Measurements from ENCODE around the gene DEFB124. TPM values are rescaled to one million over a fixed set of nuclear protein-coding genes. Genes with fewer than 3 reads are reported as not detected.
"Not testable (repeated sequence)": the region's sequence is repeated elsewhere in the genome, so short reads cannot be mapped to it uniquely, and the experiment has no call there.

Gene DEFB124
- total RNA-seq, 2 donors from 2014 or later, result not detected

DNA sequence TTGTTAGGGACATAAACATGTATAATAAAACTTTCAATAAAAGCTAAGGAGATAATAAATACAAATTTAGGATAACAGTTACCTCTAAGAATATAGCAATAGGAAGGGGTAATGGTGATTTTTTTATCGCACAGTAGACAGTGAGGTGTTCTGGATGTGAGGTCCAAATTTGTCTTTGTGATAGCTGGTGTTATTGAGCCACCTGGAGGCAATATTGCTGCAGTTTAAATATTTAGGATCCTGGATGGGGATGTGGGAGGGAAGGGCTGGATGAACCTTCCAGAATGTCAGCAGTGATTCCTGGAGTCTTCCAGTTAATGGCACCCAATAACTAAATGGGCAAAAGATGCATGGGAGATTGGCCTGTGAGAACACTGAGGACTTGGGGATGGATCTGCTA, 20.6 kb downstream of the DEFB124 start:
- H3K27ac Mint-ChIP-seq, result no peak overlapping the region
- no peaks in the 10 kb centered on the region for H3K9me3 Mint-ChIP-seq
- no peaks in the 10 kb centered on the region for H3K36me3 Mint-ChIP-seq
- DNase-seq (ENCODE audit: low spot score in 2 of 2) (no peak), ATAC-seq (no peak)

DNA sequence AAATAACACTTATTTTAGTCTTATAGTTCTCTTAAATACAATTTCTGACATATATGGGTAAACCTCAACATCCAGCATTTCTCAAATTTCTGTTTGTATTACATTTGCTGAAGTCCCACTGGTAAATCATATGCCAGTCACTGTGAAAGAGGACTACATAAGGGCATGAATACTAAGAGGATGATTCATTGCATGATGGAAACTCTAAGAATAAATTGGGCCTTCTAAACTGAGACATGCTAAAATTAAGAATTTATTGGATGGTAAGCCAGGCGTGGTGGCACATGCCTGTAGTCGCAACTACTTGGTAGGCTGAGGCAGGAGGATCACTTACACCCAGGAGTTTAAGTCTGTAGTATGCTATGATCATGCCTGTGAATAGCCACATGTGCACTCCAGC, 22.4 kb downstream of the DEFB124 start:
- DNase-seq (ENCODE audit: low spot score in 2 of 2), result no peak
- H3K27ac Mint-ChIP-seq, result no peak overlapping the region
- ATAC-seq, result no peak
- H3K36me3 Mint-ChIP-seq, result no peaks in the 10 kb centered on the region
- H3K9me3 Mint-ChIP-seq, result no peaks in the 10 kb centered on the region

DNA sequence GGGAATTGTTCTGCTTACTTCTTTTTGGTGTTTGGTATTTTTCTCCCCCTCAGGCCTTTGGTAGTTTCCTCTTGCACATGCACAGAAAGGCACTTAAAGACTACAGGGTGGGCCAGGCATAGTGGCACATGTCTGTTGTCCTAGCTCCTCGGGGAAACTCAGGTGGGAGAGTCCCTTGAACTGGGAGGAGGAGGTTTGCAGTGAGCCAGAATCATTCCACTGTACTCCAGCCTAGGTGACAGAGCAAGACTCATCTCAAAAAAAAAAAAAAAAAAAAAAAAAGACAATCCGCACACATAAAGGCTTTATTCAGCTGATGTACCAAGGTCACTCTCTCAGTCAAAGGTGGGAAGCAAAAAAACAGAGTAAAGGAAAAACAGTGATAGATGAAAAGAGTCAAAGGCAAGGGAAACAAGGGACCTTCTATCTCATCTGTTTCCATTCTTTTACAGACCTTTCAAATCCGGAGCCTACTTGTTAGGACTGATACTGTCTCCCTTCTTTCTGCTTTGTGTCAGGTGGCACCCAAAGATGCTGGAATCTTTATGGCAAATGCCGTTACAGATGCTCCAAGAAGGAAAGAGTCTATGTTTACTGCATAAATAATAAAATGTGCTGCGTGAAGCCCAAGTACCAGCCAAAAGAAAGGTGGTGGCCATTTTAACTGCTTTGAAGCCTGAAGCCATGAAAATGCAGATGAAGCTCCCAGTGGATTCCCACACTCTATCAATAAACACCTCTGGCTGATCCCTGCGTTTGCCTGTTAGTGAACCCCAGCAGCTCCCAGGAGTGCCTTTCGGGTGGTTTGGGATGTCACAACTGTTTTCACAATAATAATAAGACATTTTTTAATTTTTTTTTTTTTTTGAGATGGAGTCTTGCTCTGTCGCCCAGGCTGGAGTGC, 25.2 kb downstream of the DEFB124 start:
- DNase-seq (ENCODE audit: low spot score in 2 of 2) (no peak), ATAC-seq (no peak)
- Mint-ChIP-seq H3K9me3 (no peaks in the 10 kb centered on the region), H3K36me3 (no peaks in the 10 kb centered on the region), H3K27ac (no peak overlapping the region)

DNA sequence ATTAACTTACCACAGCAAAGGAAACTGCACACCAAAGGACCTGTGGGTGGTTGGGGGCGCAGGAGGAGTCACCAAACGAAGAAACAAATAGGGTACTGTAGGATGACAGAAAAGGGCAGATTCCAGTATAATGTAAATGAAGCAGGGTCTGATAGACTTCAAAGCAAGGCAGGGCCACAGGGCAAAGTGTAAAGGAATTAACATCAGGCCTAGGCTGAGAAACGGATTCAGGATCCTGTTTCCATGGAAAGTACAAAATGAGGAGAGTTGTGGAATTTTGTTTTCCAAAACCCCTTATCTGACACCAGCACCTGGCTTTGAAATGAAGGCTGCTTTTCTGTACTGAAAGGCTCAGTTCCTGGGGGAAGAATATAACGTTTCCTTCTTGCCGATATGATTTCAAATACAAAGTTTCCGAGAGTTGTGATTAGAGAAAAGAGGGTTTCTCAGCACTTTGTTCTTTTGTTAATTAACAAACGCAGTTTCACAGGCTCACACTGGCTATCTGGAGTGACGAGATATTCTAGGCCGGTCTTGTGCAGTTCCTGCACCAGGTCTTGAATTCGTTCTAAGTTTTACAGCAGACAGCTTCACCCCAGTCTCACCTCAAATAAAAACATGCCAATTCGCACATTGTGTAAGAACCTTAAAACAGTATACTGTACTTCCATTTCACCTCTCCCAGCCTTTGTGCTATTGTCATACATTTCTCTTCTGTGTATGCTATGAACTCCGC, 28.7 kb downstream of the DEFB124 start:
- Mint-ChIP-seq H3K9me3 (no peaks in the 10 kb centered on the region), H3K36me3 (no peaks in the 10 kb centered on the region), H3K27ac (no peak overlapping the region)
- no peak for ATAC-seq
- no peak for DNase-seq (ENCODE audit: low spot score in 2 of 2)

- no peaks in the 10 kb centered on the region for H3K9me3 Mint-ChIP-seq
- DNase-seq (ENCODE audit: low spot score in 2 of 2) (peak in 1 of 2 donors; percentile 12), ATAC-seq (no peak)
- no peaks in the 10 kb centered on the region for H3K36me3 Mint-ChIP-seq
- H3K27ac Mint-ChIP-seq, result no peak within 1 kb of the TSS
Observed at GRCh38 chr20:31440012-31440659, 34.8 kb downstream of the DEFB124 start, which contains the start of gene DEFB123. Gene DEFB123 (plus strand): TSS chr20:31440632. CDS start chr20:31440699, 67 bp downstream.

DNA sequence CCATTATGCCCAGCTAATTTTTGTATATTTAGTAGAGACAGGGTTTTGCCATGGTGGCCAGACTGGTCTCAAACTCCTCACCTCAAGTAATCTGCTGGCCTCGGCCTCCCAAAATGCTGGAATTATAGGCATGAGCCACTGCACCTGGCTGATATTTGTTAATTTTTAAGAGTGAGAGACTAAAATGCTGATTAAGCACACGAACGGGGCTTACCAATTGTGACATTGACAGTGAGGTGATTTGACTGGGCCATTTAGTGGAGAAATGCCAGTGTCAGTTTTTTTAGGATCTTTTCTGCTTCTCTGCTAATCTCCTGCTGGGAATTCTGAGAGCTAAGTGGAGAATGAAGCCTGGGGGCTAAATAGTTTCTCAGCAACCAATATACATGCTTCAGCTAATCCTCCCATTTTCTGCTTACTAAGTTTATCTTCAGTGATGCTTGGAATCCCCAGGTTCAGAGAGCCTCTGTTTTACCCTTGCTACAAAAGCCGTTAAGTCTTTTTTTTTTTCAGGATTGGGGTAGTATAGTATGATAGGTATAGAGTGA, 44.3 kb downstream of the DEFB124 start:
- no peaks in the 10 kb centered on the region for H3K36me3 Mint-ChIP-seq
- DNase-seq (ENCODE audit: low spot score in 2 of 2) (no peak), ATAC-seq (no peak)
- no peaks in the 10 kb centered on the region for H3K9me3 Mint-ChIP-seq
- no peak overlapping the region for H3K27ac Mint-ChIP-seq

- DNase-seq (ENCODE audit: low spot score in 2 of 2); ATAC-seq; H3K9me3 Mint-ChIP-seq; H3K36me3 Mint-ChIP-seq; H3K27ac Mint-ChIP-seq: not testable (repeated sequence)
Observed at GRCh38 chr20:31427576-31427975, 47.4 kb downstream of the DEFB124 start.

- H3K9me3 Mint-ChIP-seq; H3K27ac Mint-ChIP-seq; H3K36me3 Mint-ChIP-seq; DNase-seq (ENCODE audit: low spot score in 2 of 2); ATAC-seq: not testable (repeated sequence)
Observed at GRCh38 chr20:31426891-31427551, 47.9 kb downstream of the DEFB124 start.

DNA sequence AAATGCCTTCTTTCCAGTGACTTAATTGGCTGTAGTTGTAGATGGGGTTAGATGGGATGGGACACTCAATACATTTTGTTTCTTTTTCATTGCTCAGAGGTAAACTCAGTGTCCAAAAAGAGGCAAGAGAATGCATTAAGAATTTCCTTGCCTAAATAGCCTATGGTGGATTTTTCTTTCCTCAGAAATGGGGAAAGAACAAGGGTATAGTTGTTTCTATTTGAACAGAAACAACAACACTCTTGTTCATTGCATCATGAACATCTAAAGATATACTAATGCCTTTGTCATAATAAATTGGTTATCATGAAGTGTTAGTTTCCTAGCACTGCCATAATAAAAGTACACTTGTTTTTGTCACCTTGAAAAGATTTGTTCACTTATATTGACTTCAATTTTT, 49.1 kb downstream of the DEFB124 start:
- ATAC-seq (no peak), DNase-seq (ENCODE audit: low spot score in 2 of 2) (no peak)
- no peaks in the 10 kb centered on the region for H3K36me3 Mint-ChIP-seq
- no peak overlapping the region for H3K27ac Mint-ChIP-seq
- no peaks in the 10 kb centered on the region for H3K9me3 Mint-ChIP-seq

GRCh38 chr20:31418307-31418706, 56.6 kb downstream of the DEFB124 start:
- DNase-seq (ENCODE audit: low spot score in 2 of 2), result no peak
- H3K9me3 Mint-ChIP-seq, result no peaks in the 10 kb centered on the region
- no peaks in the 10 kb centered on the region for H3K36me3 Mint-ChIP-seq
- no peak for ATAC-seq
- H3K27ac Mint-ChIP-seq, result no peak overlapping the region

DNA sequence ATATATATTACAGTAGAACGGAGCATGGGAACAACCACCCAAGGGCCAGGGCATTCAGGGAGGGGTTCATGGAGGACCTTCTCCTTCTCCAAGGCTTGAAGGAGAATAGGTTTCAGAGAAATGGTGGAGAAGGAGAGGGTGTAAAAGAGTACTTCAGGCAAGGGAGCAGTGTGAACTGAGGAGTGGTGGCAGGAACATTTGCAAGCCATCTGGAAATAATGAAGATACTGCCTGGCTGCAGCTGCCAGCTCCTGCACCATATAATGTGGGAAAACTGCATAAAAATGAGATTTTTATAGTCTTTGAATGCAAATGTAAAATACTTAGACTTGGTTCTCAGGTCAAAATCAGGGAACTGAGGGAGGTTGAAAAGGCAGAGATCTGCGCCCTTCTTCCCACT, 59.3 kb downstream of the DEFB124 start:
- ATAC-seq (no peak), DNase-seq (ENCODE audit: low spot score in 2 of 2) (no peak)
- Mint-ChIP-seq H3K27ac (no peak overlapping the region), H3K36me3 (no peaks in the 10 kb centered on the region), H3K9me3 (no peaks in the 10 kb centered on the region)

Other genes starting within 250 kb of the DEFB124 start
- gene DEFB115, start 217.5 kb downstream of the DEFB124 start, total RNA-seq, result not detected
- not detected for gene DEFB116, start 166.5 kb downstream of the DEFB124 start, total RNA-seq
- not detected for gene DEFB118, start 106.5 kb downstream of the DEFB124 start, total RNA-seq
- not detected for gene DEFB119, start 84.5 kb downstream of the DEFB124 start, total RNA-seq
- not detected for gene DEFB121, start 68.9 kb downstream of the DEFB124 start, total RNA-seq
- not detected for gene DEFB123, start 34.5 kb downstream of the DEFB124 start, total RNA-seq
- gene REM1, start 161 bp upstream of the DEFB124 start, total RNA-seq, result not detected
- gene HM13, start 39.3 kb upstream of the DEFB124 start, total RNA-seq, result 100 to 1,000 TPM; 108 to 124 TPM
- gene ID1, start 130.2 kb upstream of the DEFB124 start, total RNA-seq, result 10 to 100 TPM in 1 of 2 donors, 1 to 10 TPM in 1; 1.4 to 19.4 TPM
- not detected for gene COX4I2, start 162.8 kb upstream of the DEFB124 start, total RNA-seq
- 100 to 1,000 TPM in 1 of 2 donors, 10 to 100 TPM in 1; 86.6 to 143 TPM for gene BCL2L1, start 247.7 kb upstream of the DEFB124 start, total RNA-seq